GM12878 (cell line): ENCODE data around the gene MCHR1. TPM values are rescaled to one million over a fixed set of nuclear protein-coding genes. Genes with fewer than 3 reads are reported as not detected.

ENCODE experiments used
- ATAC-seq: fragments of 200-7000 bp; cut with Tn5 transposase; 3 replicates; pipeline ENCODE4 v1.9.1; 2020; ENCODE audit warnings: mild to moderate bottlenecking, moderate library complexity
- Bru-seq: library from RNA; stranded (reverse); fragments of 400-500 nt; gene quantifications from one replicate; lab custom pipeline; 2021; lab: Mats Ljungman, UMichigan
- BruChase-seq, 2 experiments: library from RNA; stranded (reverse); fragments of 400-500 nt; gene quantifications; one replicate each; lab custom pipeline; 2021; lab: Mats Ljungman, UMichigan
- BruUV-seq: library from RNA; stranded (reverse); fragments of 400-500 nt; replicated peaks from 2 replicates; lab custom pipeline; 2021; lab: Mats Ljungman, UMichigan
- CTCF ChIA-PET: fragments of 300-600 bp; sonication (Branson Sonifier 250); formaldehyde crosslinking; extraction: SDS; loops from one replicate; lab custom pipeline; 2021; ENCODE audit warnings: inconsistent platforms; lab: Yijun Ruan, JAX
- POLR2A ChIA-PET: fragments of 350-600 bp; formaldehyde crosslinking; extraction: SDS; loops from one replicate; lab custom pipeline; 2021; ENCODE audit warnings: inconsistent platforms; lab: Charles Lee
- RAD21 ChIA-PET: fragments of 300-600 bp; sonication (Branson Sonifier 250); formaldehyde crosslinking; loops from one replicate; lab custom pipeline; 2023; ENCODE audit warnings: antibody characterized with exemption; ENCODE audit not compliant: unreplicated experiment; lab: Charles Lee
- SMC1A ChIA-PET: fragments of 300-600 bp; sonication (Branson Sonifier 250); formaldehyde crosslinking; loops from one replicate; lab custom pipeline; 2023; ENCODE audit not compliant: unreplicated experiment, uncharacterized antibody; lab: Charles Lee
- DNase-seq: peaks from one replicate; pipeline ENCODE4 v3.0.0-alpha.2; 2011; ENCODE audit warnings: low read depth, low spot score
- FAIRE-seq: peaks from 3 replicates; lab custom pipeline; 2011; peaks lifted over from hg19 to GRCh38; lab: Jason Lieb, UNC
- H2AFZ ChIP-seq: 2 replicates; pipeline ENCODE4 v1.6.0; 2011; ENCODE audit warnings: low read depth, low read length, control low read depth; ENCODE audit not compliant: control insufficient read depth
- H3K27ac ChIP-seq: 2 replicates; pipeline ENCODE4 v1.5.1; 2011; ENCODE audit warnings: control low read depth; ENCODE audit not compliant: control insufficient read depth, insufficient read depth
- H3K27me3 ChIP-seq, 2 experiments: replicated peaks in 1 of 2; 2 replicates each; pipeline versions ENCODE4 v1.6.0 to v1.6.1; 2011; ENCODE audit warnings: low read length in 1 of 2; ENCODE audit not compliant: control insufficient read depth in 2 of 2, insufficient read depth in 2 of 2
- H3K36me3 ChIP-seq, 2 experiments: 2 replicates each; pipeline ENCODE4 v1.5.1; 2011; ENCODE audit warnings: low read length in 1 of 2; ENCODE audit not compliant: control insufficient read depth in 2 of 2, insufficient read depth in 2 of 2
- H3K4me1 ChIP-seq: 2 replicates; pipeline ENCODE4 v1.6.1; 2011; ENCODE audit warnings: mild to moderate bottlenecking, low read length, moderate library complexity, mixed read lengths; ENCODE audit not compliant: control insufficient read depth, insufficient read depth
- H3K4me2 ChIP-seq: 2 replicates; pipeline ENCODE4 v1.6.0; 2011; ENCODE audit warnings: control low read depth; ENCODE audit not compliant: control insufficient read depth, insufficient read depth
- H3K4me3 ChIP-seq: fragments of 200-600 bp; sonication (generic); 2 replicates; pipeline ENCODE4 v1.5.1; 2016
- H3K79me2 ChIP-seq: 2 replicates; pipeline ENCODE4 v1.6.0; 2011; ENCODE audit warnings: low read length; ENCODE audit not compliant: control insufficient read depth, insufficient read depth
- H3K9ac ChIP-seq: 2 replicates; pipeline ENCODE4 v1.8.0; 2011; ENCODE audit warnings: low read length, control low read depth, mixed read lengths; ENCODE audit not compliant: control insufficient read depth, insufficient read depth
- H3K9me3 ChIP-seq: replicated peaks from 3 replicates; pipeline ENCODE4 v1.5.1; 2011; ENCODE audit warnings: mild to moderate bottlenecking, low read length; ENCODE audit not compliant: control insufficient read depth, insufficient read depth
- H4K20me1 ChIP-seq: 2 replicates; pipeline ENCODE4 v1.6.0; 2011; ENCODE audit not compliant: control insufficient read depth, insufficient read depth
- EGR1 ChIP-seq, 2 experiments: IDR thresholded peaks; 1 replicate in 1 of 2; 2 replicates in 1 of 2; pipeline ENCODE4 v1.6.1; 2011 to 2012; ENCODE audit warnings: low read depth in 2 of 2, low read length in 2 of 2, borderline replicate concordance in 1 of 2, mild to moderate bottlenecking in 1 of 2, moderate library complexity in 1 of 2
- KLF5 ChIP-seq: fragments of 450-650 bp; IDR thresholded peaks from 2 replicates; pipeline ENCODE4 v1.6.1; 2014; ENCODE audit warnings: mild to moderate bottlenecking; ENCODE audit not compliant: partially characterized antibody
- WGBS: methylation state at CpG from one replicate; pipeline ENCODE4 v1.1.6; 2016; ENCODE audit warnings: low lambda C conversion rate; ENCODE audit not compliant: insufficient replicate concordance, insufficient coverage; ENCODE audit errors: missing lambda C conversion rate; 5-methylcytosine and 5-hydroxymethylcytosine counted together
- in situ Hi-C: fragments of 300-500 bp; cut with MboI; formaldehyde crosslinking; loops from 9 replicates; pipeline ENCODE4 v1.14.3; 2018; ENCODE audit warnings: mixed read lengths
- intact Hi-C: fragments of 100-400 bp; cut with micrococcal nuclease; formaldehyde crosslinking; loops from one replicate; pipeline ENCODE4 v1.14.2; 2022; ENCODE audit not compliant: unreplicated experiment
- long read RNA-seq, 2 experiments: library from polyadenylated mRNA; unstranded; transcript quantifications; one replicate each; pipeline ENCODE4 v2.0.0, GENCODE V29; 2019 to 2020
- polyA minus RNA-seq, 3 experiments: library from RNA; depleted of rRNA, polyadenylated mRNA; stranded (reverse); fragments of >200 nt; gene quantifications; 2 replicates each; pipeline ENCODE4 v1.2.3, GENCODE V29; 2011
- polyA plus RNA-seq, 11 experiments: library from polyadenylated mRNA; depleted of rRNA in 4 of 11; unstranded in 6 of 11; stranded (reverse) in 5 of 11; fragments of >200 nt; fragmentation: Nextera tagmentation in 4 of 11; fragmentation: Illumina TruSeq in 1 of 11; extraction: Ambion mirVana in 4 of 11; extraction: Trizol in 1 of 11; gene quantifications; 1 replicate in 1 of 11; 2 replicates in 10 of 11; pipeline versions ENCODE4 v1.2.1 to v1.2.3, GENCODE V29; 2011 to 2016; ENCODE audit warnings: inconsistent platforms in 2 of 11, missing spikeins in 2 of 11, low read depth in 1 of 11
- total RNA-seq, 4 experiments: library from RNA; depleted of rRNA in 3 of 4; stranded (reverse); fragments of >200 nt in 3 of 4; fragmentation: Illumina TruSeq in 1 of 4; extraction: Trizol in 1 of 4; gene quantifications; 2 replicates each; pipeline versions ENCODE4 v1.2.1 to v1.2.3, GENCODE V29; 2013 to 2021

Gene MCHR1
- total RNA-seq (2013; cell fraction: nucleolus; rRNA removed) = not detected in 2 replicates
- total RNA-seq (2014; rRNA removed) (not detected in 2 replicates), total RNA-seq (2014; rRNA removed; fragmentation: Illumina TruSeq; extraction: Trizol) (not detected in 2 replicates), total RNA-seq (2021) (not detected in 2 replicates), polyA plus RNA-seq (2011; rRNA removed) (not detected in 2 replicates), polyA plus RNA-seq (2014; fragmentation: Illumina TruSeq; extraction: Trizol) (not detected in 2 replicates), polyA plus RNA-seq (2014; fragmentation: Nextera tagmentation; extraction: Ambion mirVana) (not detected), polyA plus RNA-seq (2014; rRNA removed) (not detected in 2 replicates), polyA plus RNA-seq (2016; fragmentation: Nextera tagmentation; extraction: Ambion mirVana) (not detected), polyA minus RNA-seq (2011; rRNA and poly(A)+ RNA removed) (0.80 TPM in 1 of 2 replicates, not detected in the other), Bru-seq, nascent RNA (not detected), BruChase-seq, experiment 1, labeled RNA remaining after a 6-hour chase (percentile 14 among the genes with signal in this experiment), BruChase-seq, experiment 2, labeled RNA remaining after a 2-hour chase (not detected)
- polyA plus RNA-seq (2011; ENCODE audit: low read depth) = not detected
- polyA plus RNA-seq (2011; cell fraction: cytosol; rRNA removed) = 0.07 and 0.13 TPM in 2 replicates
- polyA plus RNA-seq (2011; cell fraction: nucleus; rRNA removed) = not detected in 2 replicates
- not detected in 2 replicates for polyA plus RNA-seq (2012)
- not detected in 2 replicates for polyA minus RNA-seq (2011; cell fraction: cytosol; rRNA and poly(A)+ RNA removed)
- polyA minus RNA-seq (2011; cell fraction: nucleus; rRNA and poly(A)+ RNA removed) = not detected in 2 replicates
- long read RNA-seq, experiment 1 = 0 reads
- long read RNA-seq, experiment 2 = 0 reads

- Histone ChIP-seq H3K27ac (no peak within 1 kb of the TSS), H3K4me1 (no peaks in the 10 kb centered on the region), H3K9me3 (no peaks in the 10 kb centered on the region), H2AFZ (no peak within 1 kb of the TSS), H3K9ac (no peak within 1 kb of the TSS), H3K79me2 (no peaks in the 10 kb centered on the region), H4K20me1 (no peaks in the 10 kb centered on the region), H3K27me3 (peaks cover 0 to 3% of the 10 kb centered on the region in 2 experiments; a peak in 3 of 4 replicates), H3K36me3 (no peaks in the 10 kb centered on the region)
- intact Hi-C loops = no loop called here
- BruUV-seq = no TSS peak
- FAIRE-seq = no peak
- no peak for ATAC-seq
- in situ Hi-C loops = no loop called here
- POLR2A ChIA-PET = no interaction called here
- DNase-seq = no peak
- TF ChIP-seq EGR1 (IDR thresholded peaks at IDR 0.05; ENCODE audit: borderline replicate concordance in 1 of 2, low read depth in 2 of 2, low read length in 2 of 2) (peak in 1 of 2 experiments; percentile 28; a peak in 1 of 3 replicates), KLF5 (no peak)
- TF ChIP-seq, all 136 proteins: peak for 1
- ChIA-PET CTCF (interaction anchor here (0.7 to 1.5 kb wide), 3 partner anchors 79 to 220 kb away, joined by 3 to 4 read pairs (median 3); no protein-coding TSS in a partner anchor), SMC1A (interaction anchor here (0.8 to 1.2 kb wide), 5 partner anchors 12 to 303 kb away, joined by 3 to 4 read pairs (median 4); no protein-coding TSS in a partner anchor), RAD21 (interaction anchor here (0.9 kb wide), 1 partner anchor 243 kb away, joined by 3 read pairs; no protein-coding TSS in a partner anchor)
- Histone ChIP-seq H3K4me3 (no peak within 1 kb of the TSS), H3K4me2 (no peak within 1 kb of the TSS)
- WGBS = 42% methylated on average over 21 of the region's 21 CpGs
Observed at GRCh38 chr22:40679249-40679963, at the start of gene MCHR1. Gene MCHR1, plus strand, starts transcription at chr22:40679484. Its CDS starts 169 bp downstream, at chr22:40679653.
